Measurements from ENCODE around the gene LGI1.

LGI1 gene

DNA sequence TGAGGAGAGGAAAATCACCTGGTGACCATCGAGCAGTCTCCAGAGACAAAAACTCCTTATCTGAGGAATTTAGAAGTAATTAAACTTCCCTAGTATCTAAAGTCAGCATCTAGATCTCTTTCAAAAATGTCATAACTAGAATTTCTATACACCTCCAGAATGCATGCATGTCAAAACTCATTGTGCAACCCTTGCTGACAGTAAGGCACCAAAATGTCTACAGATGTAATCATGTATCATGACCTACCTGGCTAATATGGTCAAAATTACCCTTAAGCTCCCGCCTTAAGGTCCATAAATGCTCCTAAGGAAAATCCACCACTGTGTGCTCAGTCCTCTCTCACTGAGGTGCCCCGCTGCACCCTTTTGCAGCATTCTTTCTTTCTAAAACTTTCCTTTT lies 16.4 kb upstream of the LGI1 start:
- H3K36me3 ChIP-seq (ENCODE audit: insufficient read depth, low read length): no peaks in the 10 kb centered on the region
- no peaks in the 10 kb centered on the region for H3K9me3 ChIP-seq (ENCODE audit: insufficient read depth, low read depth, low read length)
- no peaks in the 10 kb centered on the region for H3K27me3 ChIP-seq (ENCODE audit: insufficient read depth, low read length)
- 90% methylated on average over 2 of the region's 3 CpGs for WGBS
- no peak overlapping the region for H3K9ac ChIP-seq (ENCODE audit: low read depth, low read length)
- no peak overlapping the region for H3K4me3 ChIP-seq (ENCODE audit: low read length)
- H3K27ac ChIP-seq (ENCODE audit: low read depth, low read length): no peak overlapping the region
- peaks cover 12% of the 10 kb centered on the region for H3K4me1 ChIP-seq (ENCODE audit: insufficient read depth, low read length)

DNA sequence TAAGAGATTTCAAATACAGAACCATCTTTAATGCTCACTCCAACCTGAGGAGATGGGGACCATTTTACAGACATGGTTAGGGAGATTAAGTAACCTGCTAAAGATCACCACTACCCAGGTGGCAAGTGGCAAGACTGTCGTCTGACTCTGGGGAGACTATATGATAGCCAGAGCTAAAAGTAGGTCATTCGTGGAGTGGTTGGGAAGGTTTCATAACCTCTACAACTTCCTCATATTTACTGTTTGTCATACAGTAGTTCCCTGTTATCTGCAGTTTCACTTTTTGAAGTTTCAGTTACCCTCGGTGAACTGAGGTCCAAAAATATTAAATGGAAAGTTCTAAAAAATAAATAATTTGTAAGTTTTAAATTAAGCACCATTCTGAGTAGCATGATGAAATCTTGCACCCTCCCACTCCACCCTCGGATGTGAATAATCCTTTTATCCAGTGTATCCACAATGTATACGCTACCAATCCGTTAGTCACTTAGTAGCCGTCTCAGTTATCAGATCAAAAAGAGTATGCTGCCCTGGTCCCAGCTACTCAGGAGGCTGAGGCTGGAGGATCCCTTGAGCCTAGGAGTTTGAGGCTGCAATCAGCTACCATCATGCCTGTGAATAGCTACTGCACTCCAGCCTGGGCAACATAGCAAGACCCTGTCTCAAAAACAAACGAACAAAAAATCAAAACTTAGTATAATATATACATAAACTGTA lies 14.9 kb upstream of the LGI1 start:
- peaks cover 21% of the 10 kb centered on the region for H3K4me1 ChIP-seq (ENCODE audit: insufficient read depth, low read length)
- no peak overlapping the region for H3K4me3 ChIP-seq (ENCODE audit: low read length)
- no peaks in the 10 kb centered on the region for H3K36me3 ChIP-seq (ENCODE audit: insufficient read depth, low read length)
- H3K9ac ChIP-seq (ENCODE audit: low read depth, low read length): no peak overlapping the region
- H3K27ac ChIP-seq (ENCODE audit: low read depth, low read length): no peak overlapping the region
- H3K27me3 ChIP-seq (ENCODE audit: insufficient read depth, low read length): no peaks in the 10 kb centered on the region
- 97% methylated on average over 7 of the region's 8 CpGs for WGBS
- no peaks in the 10 kb centered on the region for H3K9me3 ChIP-seq (ENCODE audit: insufficient read depth, low read depth, low read length)

DNA sequence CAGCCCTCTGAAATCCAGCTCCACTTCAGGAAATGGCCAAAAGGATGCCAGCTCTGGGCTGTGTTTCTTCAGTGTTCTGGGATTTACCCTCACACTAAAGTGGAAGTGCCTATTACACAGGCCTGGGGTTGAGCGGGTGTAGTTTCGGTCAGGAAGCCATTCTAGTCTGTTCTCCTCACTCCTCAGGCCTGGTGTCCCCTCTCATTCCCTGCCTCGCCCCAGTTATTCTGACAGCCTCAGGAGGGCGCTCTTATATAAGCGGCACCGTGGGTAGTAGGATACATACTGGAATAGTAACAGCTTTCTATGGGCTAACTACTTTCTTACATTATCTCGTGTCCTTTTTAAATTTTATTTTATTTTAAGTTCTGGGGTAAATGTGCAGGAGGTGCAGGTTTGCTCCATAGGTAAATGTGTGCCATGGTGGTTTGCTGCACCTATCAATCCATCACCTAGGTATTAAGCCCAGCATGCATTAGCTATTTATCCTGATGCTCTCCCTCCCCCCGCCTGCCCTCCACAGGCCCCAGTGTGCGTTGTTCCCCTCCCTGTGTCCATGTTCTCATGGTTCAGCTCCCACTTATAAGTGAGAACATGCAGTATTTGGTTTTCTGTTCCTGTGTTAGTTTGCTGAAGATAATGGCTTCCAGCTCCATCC lies 12.2 kb upstream of the LGI1 start:
- H3K36me3 ChIP-seq (ENCODE audit: insufficient read depth, low read length): no peaks in the 10 kb centered on the region
- H3K27me3 ChIP-seq (ENCODE audit: insufficient read depth, low read length): no peaks in the 10 kb centered on the region
- no peak overlapping the region for H3K27ac ChIP-seq (ENCODE audit: low read depth, low read length)
- H3K4me3 ChIP-seq (ENCODE audit: low read length): no peak overlapping the region
- peak overlapping the region; percentile 41; the same call in 1 of the 2 replicates for H3K9ac ChIP-seq (ENCODE audit: low read depth, low read length)
- H3K4me1 ChIP-seq (ENCODE audit: insufficient read depth, low read length): peaks cover 44% of the 10 kb centered on the region
- no peaks in the 10 kb centered on the region for H3K9me3 ChIP-seq (ENCODE audit: insufficient read depth, low read depth, low read length)
- WGBS: 60% methylated on average over 5 of the region's 9 CpGs

DNA sequence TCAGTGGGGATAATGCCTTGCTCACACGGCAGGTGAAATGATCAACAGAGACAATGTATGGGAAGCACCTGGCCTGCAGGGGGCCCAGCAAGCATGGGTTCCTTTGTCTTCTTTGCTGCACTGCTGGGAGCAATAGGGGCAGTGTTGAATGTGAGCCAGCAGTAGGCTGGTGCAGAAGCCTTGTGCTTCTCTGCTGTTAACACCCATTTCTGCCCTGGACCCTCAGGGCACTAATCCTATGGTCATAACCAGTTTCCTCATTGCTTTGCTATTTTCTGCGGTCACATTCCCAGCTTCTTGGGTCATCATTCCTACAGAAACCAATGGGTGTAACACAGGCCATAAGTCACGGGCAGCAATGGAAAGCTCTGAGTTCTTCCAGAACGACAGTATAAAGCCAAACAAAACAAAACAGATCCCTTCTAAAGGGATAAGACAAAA lies 10.9 kb upstream of the LGI1 start:
- Histone ChIP-seq H3K4me1 (ENCODE audit: insufficient read depth, low read length) (peaks cover 58% of the 10 kb centered on the region), H3K9ac (ENCODE audit: low read depth, low read length) (no peak overlapping the region), H3K36me3 (ENCODE audit: insufficient read depth, low read length) (no peaks in the 10 kb centered on the region), H3K4me3 (ENCODE audit: low read length) (no peak overlapping the region), H3K27me3 (ENCODE audit: insufficient read depth, low read length) (no peaks in the 10 kb centered on the region), H3K9me3 (ENCODE audit: insufficient read depth, low read depth, low read length) (no peaks in the 10 kb centered on the region), H3K27ac (ENCODE audit: low read depth, low read length) (peak overlapping the region; percentile 51; the same call in 1 of the 2 replicates)
- 37% methylated on average over 4 of the region's 4 CpGs for WGBS

DNA sequence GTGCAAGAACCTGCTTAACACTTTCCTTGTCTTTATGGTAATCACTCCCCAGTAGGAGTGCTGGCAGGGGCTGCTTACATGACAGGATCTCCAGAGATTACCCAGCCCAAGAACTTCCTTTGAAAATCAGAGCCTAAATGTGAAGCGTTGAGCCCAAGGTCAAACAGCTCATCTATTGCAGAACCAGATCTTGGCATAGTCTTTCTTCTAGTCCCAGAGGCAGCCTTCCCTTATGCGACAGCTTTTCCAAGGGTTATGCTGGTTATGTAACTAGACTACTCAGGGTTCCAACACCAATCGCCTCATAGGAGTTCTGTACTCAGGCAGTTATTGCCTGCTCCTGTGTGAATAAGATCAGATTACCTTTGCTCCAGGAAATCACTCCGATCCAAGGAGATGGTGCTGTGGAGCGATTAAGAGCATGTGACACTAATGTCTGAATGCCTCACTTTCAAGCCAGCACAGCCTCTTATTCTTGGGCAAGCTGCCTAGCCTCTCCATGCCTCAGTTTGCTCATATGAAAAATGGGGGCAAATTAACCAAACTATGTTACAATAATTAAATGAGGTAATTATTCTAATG lies 8.4 kb upstream of the LGI1 start:
- Histone ChIP-seq H3K27me3 (ENCODE audit: insufficient read depth, low read length) (no peaks in the 10 kb centered on the region), H3K9me3 (ENCODE audit: insufficient read depth, low read depth, low read length) (no peaks in the 10 kb centered on the region), H3K4me1 (ENCODE audit: insufficient read depth, low read length) (peaks cover 73% of the 10 kb centered on the region), H3K27ac (ENCODE audit: low read depth, low read length) (peak overlapping the region; percentile 82), H3K9ac (ENCODE audit: low read depth, low read length) (no peak overlapping the region; the same call in 1 of the 2 replicates), H3K36me3 (ENCODE audit: insufficient read depth, low read length) (no peaks in the 10 kb centered on the region), H3K4me3 (ENCODE audit: low read length) (peak overlapping the region; percentile 17; the same call in 1 of the 2 replicates)
- 10% methylated on average over 5 of the region's 5 CpGs for WGBS

DNA sequence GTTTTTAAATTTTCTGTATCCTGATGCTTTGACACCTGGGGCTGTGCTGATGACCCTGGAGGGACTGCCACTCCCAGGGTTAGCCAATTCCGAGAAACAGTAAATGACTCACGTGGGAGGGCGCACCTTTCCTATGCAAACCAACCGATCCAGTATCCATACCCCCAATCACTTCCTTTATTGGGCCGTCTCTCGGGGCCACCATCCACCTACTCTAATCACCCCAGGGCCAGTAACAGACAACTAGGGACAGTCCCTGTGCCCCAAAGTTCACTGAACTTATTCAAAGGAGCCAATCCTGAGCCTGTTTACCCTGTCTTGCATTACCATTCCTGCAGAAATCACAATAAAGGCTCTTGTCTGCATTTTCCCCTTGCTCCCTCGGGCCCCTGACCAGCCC lies 6.6 kb upstream of the LGI1 start:
- Histone ChIP-seq H3K9ac (ENCODE audit: low read depth, low read length) (no peak overlapping the region), H3K36me3 (ENCODE audit: insufficient read depth, low read length) (no peaks in the 10 kb centered on the region), H3K9me3 (ENCODE audit: insufficient read depth, low read depth, low read length) (no peaks in the 10 kb centered on the region), H3K27me3 (ENCODE audit: insufficient read depth, low read length) (no peaks in the 10 kb centered on the region; the same call in 1 of the 2 replicates), H3K4me1 (ENCODE audit: insufficient read depth, low read length) (peaks cover 81% of the 10 kb centered on the region), H3K27ac (ENCODE audit: low read depth, low read length) (no peak overlapping the region), H3K4me3 (ENCODE audit: low read length) (no peak overlapping the region)
- 24% methylated on average over 7 of the region's 7 CpGs for WGBS

DNA sequence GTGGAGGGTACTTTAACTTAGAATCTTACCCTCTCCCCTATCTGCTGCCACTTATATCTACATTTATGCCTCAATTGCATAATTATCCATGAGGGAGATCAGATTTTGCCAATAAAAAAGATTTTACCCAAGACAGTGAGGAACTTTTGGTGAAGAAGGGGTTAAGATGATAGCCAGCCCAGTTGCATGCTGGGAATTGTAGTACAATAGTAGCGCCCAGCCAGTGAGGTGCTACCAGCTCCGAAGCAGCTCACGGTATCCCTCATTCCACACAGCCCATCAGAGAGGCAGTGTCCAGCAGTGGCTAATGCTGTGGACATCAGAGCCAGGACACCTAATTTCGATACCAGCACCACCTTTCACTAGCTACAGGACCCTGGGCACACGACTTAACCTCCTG lies 5.9 kb upstream of the LGI1 start:
- H3K4me3 ChIP-seq (ENCODE audit: low read length): peak overlapping the region; percentile 21

DNA sequence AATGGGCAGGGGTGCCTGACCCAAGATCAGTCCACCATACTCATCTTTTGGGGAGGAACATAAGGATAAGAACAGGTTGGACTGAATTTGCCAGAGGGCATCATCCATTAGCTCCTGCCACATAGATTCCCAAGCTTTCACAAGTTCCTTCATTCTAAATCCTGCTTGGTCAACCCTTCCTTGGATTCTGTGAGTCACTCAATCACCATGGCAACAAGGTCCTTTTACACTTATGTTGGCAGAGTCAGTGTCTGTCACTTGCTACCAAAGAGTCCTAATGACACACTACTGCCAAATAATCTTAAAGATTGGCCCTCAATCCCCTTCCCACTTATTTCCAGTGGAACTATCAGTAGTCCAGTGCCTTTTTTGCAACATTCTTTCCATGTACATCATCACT lies 5.0 kb upstream of the LGI1 start:
- no peak overlapping the region for H3K4me3 ChIP-seq (ENCODE audit: low read length)
- H3K27ac ChIP-seq (ENCODE audit: low read depth, low read length): no peak overlapping the region
- peaks cover 6% of the 10 kb centered on the region; the same call in 1 of the 2 replicates for H3K27me3 ChIP-seq (ENCODE audit: insufficient read depth, low read length)
- H3K36me3 ChIP-seq (ENCODE audit: insufficient read depth, low read length): no peaks in the 10 kb centered on the region
- no peak overlapping the region for H3K9ac ChIP-seq (ENCODE audit: low read depth, low read length)
- H3K9me3 ChIP-seq (ENCODE audit: insufficient read depth, low read depth, low read length): no peaks in the 10 kb centered on the region
- H3K4me1 ChIP-seq (ENCODE audit: insufficient read depth, low read length): peaks cover 86% of the 10 kb centered on the region

More for the DNA sequence above, 5.9 kb upstream of the LGI1 start:
- Histone ChIP-seq H3K27me3 (ENCODE audit: insufficient read depth, low read length) (peaks cover 5% of the 10 kb centered on the region; the same call in 1 of the 2 replicates), H3K9me3 (ENCODE audit: insufficient read depth, low read depth, low read length) (no peaks in the 10 kb centered on the region), H3K27ac (ENCODE audit: low read depth, low read length) (no peak overlapping the region), H3K9ac (ENCODE audit: low read depth, low read length) (no peak overlapping the region), H3K36me3 (ENCODE audit: insufficient read depth, low read length) (no peaks in the 10 kb centered on the region), H3K4me1 (ENCODE audit: insufficient read depth, low read length) (peaks cover 84% of the 10 kb centered on the region)
- 21% methylated on average over 5 of the region's 5 CpGs for WGBS

DNA sequence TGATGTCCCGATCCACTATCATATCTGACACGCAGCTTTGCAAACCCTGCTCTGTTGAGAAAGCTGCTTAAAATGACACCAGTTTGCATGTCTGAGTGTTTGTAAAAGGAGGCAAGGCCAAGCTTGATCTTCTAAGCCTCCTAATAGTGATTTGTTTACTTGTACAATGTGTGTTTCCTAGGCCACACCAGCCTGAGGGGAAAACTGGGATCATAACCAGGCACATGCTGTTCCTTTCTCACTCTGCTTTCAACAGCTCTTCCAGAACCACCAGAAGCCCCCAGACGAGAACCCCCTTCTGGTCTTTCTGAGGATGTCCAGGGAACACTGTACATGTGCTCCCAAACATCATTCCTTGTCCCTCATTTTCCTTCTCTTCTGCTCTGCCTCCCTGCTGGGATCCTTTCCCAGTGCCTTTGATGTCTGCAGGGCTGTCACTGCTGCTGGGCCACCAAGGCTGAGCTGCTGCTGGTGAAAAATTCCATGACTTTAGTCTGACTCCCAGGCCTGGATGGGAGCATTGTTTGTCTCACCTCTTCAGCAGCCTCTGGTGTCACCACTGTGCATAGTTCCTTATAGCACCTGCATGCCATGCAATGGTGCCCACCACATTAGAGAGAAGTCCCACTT lies 4.0 kb upstream of the LGI1 start:
- Histone ChIP-seq H3K36me3 (ENCODE audit: insufficient read depth, low read length) (no peaks in the 10 kb centered on the region), H3K9ac (ENCODE audit: low read depth, low read length) (no peak overlapping the region), H3K27ac (ENCODE audit: low read depth, low read length) (no peak overlapping the region; the same call in 1 of the 2 replicates), H3K4me3 (ENCODE audit: low read length) (no peak overlapping the region), H3K4me1 (ENCODE audit: insufficient read depth, low read length) (peaks cover 91% of the 10 kb centered on the region), H3K9me3 (ENCODE audit: insufficient read depth, low read depth, low read length) (no peaks in the 10 kb centered on the region), H3K27me3 (ENCODE audit: insufficient read depth, low read length) (peaks cover 6% of the 10 kb centered on the region; the same call in 1 of the 2 replicates)
- WGBS: 84% methylated on average over 3 of the region's 3 CpGs

DNA sequence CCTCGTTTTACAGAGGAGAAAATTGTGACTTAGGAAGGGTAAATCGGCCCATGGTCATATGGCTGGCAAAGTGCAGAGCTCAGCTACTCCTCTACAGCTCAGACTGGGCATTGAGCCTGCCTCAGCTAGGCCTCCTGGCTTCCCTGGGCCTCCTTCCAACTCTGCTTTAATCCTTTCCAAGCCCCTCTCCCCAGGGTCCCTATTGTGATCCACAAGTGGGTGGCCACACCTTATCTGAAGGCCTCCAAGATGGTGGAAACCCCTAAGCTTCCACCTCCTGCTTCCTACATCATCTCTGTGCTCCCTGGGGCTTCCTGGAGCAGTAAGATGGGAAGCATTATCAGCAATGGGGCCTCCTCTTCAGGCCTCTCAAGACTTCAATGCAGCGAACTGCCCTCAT lies 3.0 kb upstream of the LGI1 start:
- 88% methylated on average over 3 of the region's 3 CpGs for WGBS
- peaks cover 9% of the 10 kb centered on the region for H3K27me3 ChIP-seq (ENCODE audit: insufficient read depth, low read length)
- H3K4me3 ChIP-seq (ENCODE audit: low read length): no peak overlapping the region
- H3K9ac ChIP-seq (ENCODE audit: low read depth, low read length): no peak overlapping the region
- peaks cover 91% of the 10 kb centered on the region for H3K4me1 ChIP-seq (ENCODE audit: insufficient read depth, low read length)
- H3K9me3 ChIP-seq (ENCODE audit: insufficient read depth, low read depth, low read length): no peaks in the 10 kb centered on the region
- no peaks in the 10 kb centered on the region for H3K36me3 ChIP-seq (ENCODE audit: insufficient read depth, low read length)
- no peak overlapping the region for H3K27ac ChIP-seq (ENCODE audit: low read depth, low read length)
